ENCODE results near the gene CNIH2. TPM values are rescaled to one million over a fixed set of nuclear protein-coding genes. Genes with fewer than 3 reads are reported as not detected.

Gene CNIH2
- total and polyA plus RNA-seq, 2 experiments from 2014 or later, result 4.3 to 9.2 TPM

GRCh38 chr11:66324664-66325063, 46.7 kb downstream of the CNIH2 start (continued):
- TF ChIP-seq ZNF462 (CRISPR knock-in tag; IDR thresholded peaks at IDR 0.05) (no peak), NANOG (IDR thresholded peaks at IDR 0.05; ENCODE audit: borderline replicate concordance) (no peak)

- no peak for ATAC-seq
- Histone ChIP-seq H3K27me3 (ENCODE audit: insufficient read depth) (no peaks in the 10 kb centered on the region), H2AFZ (no peak overlapping the region), H3K9me2 (ENCODE audit: insufficient read depth) (no peaks in the 10 kb centered on the region), H3K79me2 (replicated peaks; ENCODE audit: insufficient read depth) (no peaks in the 10 kb centered on the region), H3F3A (replicated peaks; ENCODE audit: low read depth) (no peaks in the 10 kb centered on the region), H3K27ac (ENCODE audit: low read depth) (no peak overlapping the region), H4K20me1 (replicated peaks; ENCODE audit: insufficient read depth) (no peaks in the 10 kb centered on the region), H3K4me1 (ENCODE audit: insufficient read depth) (peaks cover 5% of the 10 kb centered on the region; the same call in 1 of the 2 replicates), H3K36me3 (ENCODE audit: insufficient read depth) (no peaks in the 10 kb centered on the region), H3K4me3 (no peak overlapping the region), H3K4me2 (no peak overlapping the region)
- DNase-seq (ENCODE audit: low spot score), result no peak
- Mint-ChIP-seq H3K9me3 (peaks cover 2% of the 10 kb centered on the region; the same call in 2 of the 3 replicates), H3K4me1 (peaks cover 21% of the 10 kb centered on the region), H3K4me3 (no peak overlapping the region), H3K36me3 (ENCODE audit: low read depth) (peaks cover 1% of the 10 kb centered on the region; the same call in 1 of the 3 replicates), H3K27me3 (ENCODE audit: insufficient read depth, low read depth, poor library complexity) (peaks cover 23% of the 10 kb centered on the region), H3K27ac (no peak overlapping the region)
- TF ChIP-seq, protein P1, sequence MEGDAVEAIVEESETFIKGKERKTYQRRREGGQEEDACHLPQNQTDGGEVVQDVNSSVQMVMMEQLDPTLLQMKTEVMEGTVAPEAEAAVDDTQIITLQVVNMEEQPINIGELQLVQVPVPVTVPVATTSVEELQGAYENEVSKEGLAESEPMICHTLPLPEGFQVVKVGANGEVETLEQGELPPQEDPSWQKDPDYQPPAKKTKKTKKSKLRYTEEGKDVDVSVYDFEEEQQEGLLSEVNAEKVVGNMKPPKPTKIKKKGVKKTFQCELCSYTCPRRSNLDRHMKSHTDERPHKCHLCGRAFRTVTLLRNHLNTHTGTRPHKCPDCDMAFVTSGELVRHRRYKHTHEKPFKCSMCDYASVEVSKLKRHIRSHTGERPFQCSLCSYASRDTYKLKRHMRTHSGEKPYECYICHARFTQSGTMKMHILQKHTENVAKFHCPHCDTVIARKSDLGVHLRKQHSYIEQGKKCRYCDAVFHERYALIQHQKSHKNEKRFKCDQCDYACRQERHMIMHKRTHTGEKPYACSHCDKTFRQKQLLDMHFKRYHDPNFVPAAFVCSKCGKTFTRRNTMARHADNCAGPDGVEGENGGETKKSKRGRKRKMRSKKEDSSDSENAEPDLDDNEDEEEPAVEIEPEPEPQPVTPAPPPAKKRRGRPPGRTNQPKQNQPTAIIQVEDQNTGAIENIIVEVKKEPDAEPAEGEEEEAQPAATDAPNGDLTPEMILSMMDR (conservative IDR thresholded peaks at IDR 0.05; ENCODE audit: low read depth in 2 of 2), result no peak
Observed at GRCh38 chr11:66325263-66325671, 47.3 kb downstream of the CNIH2 start.

Data from GM23338 (cell line).